NCI-H2171 (cell line): ENCODE measurements around the gene LAMTOR1.

Source experiments
- DNase-seq: peaks from one replicate; lab custom pipeline; 2025; lab: John Stamatoyannopoulos, UW

The LAMTOR1 gene

GRCh38 chr11:72119198-72119597, 16.1 kb upstream of the LAMTOR1 start:
- DNase-seq: no peak

GRCh38 chr11:72116019-72116755, 13.1 kb upstream of the LAMTOR1 start:
- no peak for DNase-seq

- DNase-seq: no peak
These were observed 11.5 kb upstream of the LAMTOR1 start for GRCh38 chr11:72114570-72114969.

- DNase-seq: no peak
These were observed 10.1 kb upstream of the LAMTOR1 start for GRCh38 chr11:72112978-72113808.

GRCh38 chr11:72112143-72112977, 9.3 kb upstream of the LAMTOR1 start, which contains the start of gene ANAPC15:
Gene ANAPC15 (minus strand): TSS chr11:72112695. CDS start chr11:72111276, 1,419 bp downstream.
- DNase-seq: peak; percentile 98

GRCh38 chr11:72111300-72112142, 8.4 kb upstream of the LAMTOR1 start:
- DNase-seq: no peak

GRCh38 chr11:72105888-72106287, 2.8 kb upstream of the LAMTOR1 start, which contains the start of gene TOMT:
Gene TOMT (plus strand): TSS chr11:72105924. CDS start chr11:72105952, 28 bp downstream.
- no peak for DNase-seq

GRCh38 chr11:72103754-72104167, 664 bp upstream of the LAMTOR1 start:
- no peak for DNase-seq

- no peak for DNase-seq
These were observed 509 bp downstream of the LAMTOR1 start for GRCh38 chr11:72102631-72102945.

- no peak for DNase-seq
These were observed 935 bp downstream of the LAMTOR1 start for GRCh38 chr11:72102162-72102561.

GRCh38 chr11:72100462-72100861, 2.6 kb downstream of the LAMTOR1 start:
- no peak for DNase-seq

GRCh38 chr11:72100009-72100408, 3.1 kb downstream of the LAMTOR1 start:
- DNase-seq: no peak

GRCh38 chr11:72098741-72099140, 4.4 kb downstream of the LAMTOR1 start:
- DNase-seq: no peak

- DNase-seq: peak; percentile 34
These were observed 11.8 kb downstream of the LAMTOR1 start for GRCh38 chr11:72091292-72091691.

- no peak for DNase-seq
These were observed 14.9 kb downstream of the LAMTOR1 start for GRCh38 chr11:72088076-72088808.

GRCh38 chr11:72085621-72086351, 17.3 kb downstream of the LAMTOR1 start:
- DNase-seq: peak; percentile 9

GRCh38 chr11:72084965-72085364, 18.1 kb downstream of the LAMTOR1 start:
- DNase-seq: peak; percentile 73

- DNase-seq: peak; percentile 26
These were observed 19.0 kb downstream of the LAMTOR1 start for GRCh38 chr11:72084076-72084475.

GRCh38 chr11:72083414-72083813, 19.7 kb downstream of the LAMTOR1 start:
- no peak for DNase-seq
